DND-41 (cell line): ENCODE results near the gene ALG2.

ENCODE experiments used
- ATAC-seq: fragments of 200-7000 bp; cut with Tn5 transposase; 3 replicates; pipeline ENCODE4 v1.9.1; 2021; ENCODE audit warnings: low read depth; ENCODE audit not compliant: insufficient read depth
- DNase-seq: peaks from one replicate; pipeline ENCODE4 v3.0.0-alpha.2; 2020
- H2AFZ ChIP-seq: 2 replicates; pipeline ENCODE4 v1.6.0; 2012; ENCODE audit warnings: low read depth, low read length
- H3K27ac ChIP-seq: 2 replicates; pipeline ENCODE4 v1.5.1; 2012; ENCODE audit warnings: low read length, inconsistent platforms
- H3K27me3 ChIP-seq: fragments of 200-600 bp; sonication (generic); 2 replicates; pipeline ENCODE4 v1.6.0; 2012; ENCODE audit warnings: low read length, mild to moderate bottlenecking, inconsistent platforms; ENCODE audit not compliant: insufficient read depth, poor library complexity
- H3K36me3 ChIP-seq: 2 replicates; pipeline ENCODE4 v1.5.1; 2012; ENCODE audit warnings: low read length, inconsistent platforms; ENCODE audit not compliant: insufficient read depth
- H3K4me1 ChIP-seq: 2 replicates; pipeline ENCODE4 v1.5.1; 2012; ENCODE audit warnings: mild to moderate bottlenecking, low read length; ENCODE audit not compliant: insufficient read depth
- H3K4me2 ChIP-seq: 2 replicates; pipeline ENCODE4 v1.6.0; 2012; ENCODE audit warnings: mild to moderate bottlenecking, moderate library complexity, low read length, inconsistent platforms; ENCODE audit not compliant: insufficient read depth
- H3K4me3 ChIP-seq, 2 experiments: fragments of 200-600 bp in 1 of 2; shearing (Covaris generic) in 1 of 2; 2 replicates each; pipeline ENCODE4 v1.5.1; 2012 to 2016; ENCODE audit warnings: inconsistent platforms in 2 of 2, low read length in 2 of 2, mild to moderate bottlenecking in 2 of 2, low read depth in 1 of 2, moderate library complexity in 1 of 2
- H3K79me2 ChIP-seq: 2 replicates; pipeline ENCODE4 v1.6.0; 2012; ENCODE audit warnings: low read length, inconsistent platforms; ENCODE audit not compliant: insufficient read depth
- H3K9ac ChIP-seq: 2 replicates; pipeline ENCODE4 v1.6.0; 2012; ENCODE audit warnings: low read depth, mild to moderate bottlenecking, inconsistent platforms, low read length, moderate library complexity
- H3K9me3 ChIP-seq: 2 replicates; pipeline ENCODE4 v1.5.1; 2012; ENCODE audit warnings: low read length, moderate library complexity, mild to moderate bottlenecking, inconsistent platforms; ENCODE audit not compliant: insufficient read depth, severe bottlenecking
- H4K20me1 ChIP-seq: 2 replicates; pipeline ENCODE4 v1.6.0; 2012; ENCODE audit warnings: low read length; ENCODE audit not compliant: insufficient read depth
- CTCF ChIP-seq: IDR thresholded peaks from 2 replicates; pipeline ENCODE4 v1.5.1; 2012; ENCODE audit warnings: borderline replicate concordance, low read length, moderate library complexity, mild to moderate bottlenecking; ENCODE audit not compliant: poor library complexity, severe bottlenecking; ENCODE audit errors: extremely low read depth
- EZH2 ChIP-seq: IDR thresholded peaks from 3 replicates; pipeline ENCODE4 v1.6.1; 2012; ENCODE audit warnings: borderline replicate concordance, low read depth, mild to moderate bottlenecking, moderate library complexity, low read length, inconsistent platforms; ENCODE audit not compliant: severe bottlenecking

The ALG2 gene

GRCh38 chr9:99169982-99170761, 51.6 kb downstream of the ALG2 start:
- Histone ChIP-seq H3K4me1 (no peaks in the 10 kb centered on the region), H3K9me3 (no peaks in the 10 kb centered on the region), H3K4me3 (no peak overlapping the region), H3K79me2 (no peaks in the 10 kb centered on the region), H3K27ac (no peak overlapping the region), H4K20me1 (no peaks in the 10 kb centered on the region), H3K4me2 (no peak overlapping the region), H3K36me3 (no peaks in the 10 kb centered on the region), H2AFZ (no peak overlapping the region), H3K27me3 (peaks cover 14% of the 10 kb centered on the region), H3K9ac (no peak overlapping the region)
- ATAC-seq (no peak), DNase-seq (no peak)
- TF ChIP-seq EZH2 = no peak

GRCh38 chr9:99169086-99169485, 52.7 kb downstream of the ALG2 start:
- ATAC-seq (no peak), DNase-seq (no peak)
- no peaks in the 10 kb centered on the region for H3K9me3 ChIP-seq
- H2AFZ ChIP-seq = no peak overlapping the region
- H3K4me1 ChIP-seq = no peaks in the 10 kb centered on the region
- H3K27ac ChIP-seq = no peak overlapping the region
- H3K27me3 ChIP-seq = peaks cover 14% of the 10 kb centered on the region
- TF ChIP-seq CTCF (no peak), EZH2 (no peak)
- H3K79me2 ChIP-seq = no peaks in the 10 kb centered on the region
- no peak overlapping the region for H3K4me2 ChIP-seq
- H3K9ac ChIP-seq = no peak overlapping the region
- no peaks in the 10 kb centered on the region for H3K36me3 ChIP-seq
- H4K20me1 ChIP-seq = no peaks in the 10 kb centered on the region
- no peak overlapping the region for H3K4me3 ChIP-seq

- Histone ChIP-seq H3K36me3 (no peaks in the 10 kb centered on the region), H3K4me2 (no peak overlapping the region), H3K27ac (no peak overlapping the region), H3K9ac (no peak overlapping the region), H3K27me3 (peaks cover 14% of the 10 kb centered on the region), H2AFZ (no peak overlapping the region), H3K4me3 (no peak overlapping the region), H4K20me1 (no peaks in the 10 kb centered on the region), H3K4me1 (no peaks in the 10 kb centered on the region), H3K9me3 (no peaks in the 10 kb centered on the region), H3K79me2 (no peaks in the 10 kb centered on the region)
- TF ChIP-seq EZH2 (no peak), CTCF (no peak)
- DNase-seq (no peak), ATAC-seq (no peak)
These were observed 54.0 kb downstream of the ALG2 start for GRCh38 chr9:99167694-99168093.

GRCh38 chr9:99167119-99167518, 54.6 kb downstream of the ALG2 start:
- no peak overlapping the region for H3K9ac ChIP-seq
- H4K20me1 ChIP-seq = no peaks in the 10 kb centered on the region
- no peak overlapping the region for H3K27ac ChIP-seq
- no peaks in the 10 kb centered on the region for H3K79me2 ChIP-seq
- DNase-seq = no peak
- H3K36me3 ChIP-seq = no peaks in the 10 kb centered on the region
- H3K27me3 ChIP-seq = peaks cover 14% of the 10 kb centered on the region
- ATAC-seq = no peak
- H3K4me3 ChIP-seq = no peak overlapping the region
- no peak for TF ChIP-seq EZH2
- TF ChIP-seq CTCF = no peak
- no peaks in the 10 kb centered on the region for H3K4me1 ChIP-seq
- H2AFZ ChIP-seq = no peak overlapping the region
- H3K9me3 ChIP-seq = no peaks in the 10 kb centered on the region
- no peak overlapping the region for H3K4me2 ChIP-seq
